HG03108 (cell line): ENCODE results near the gene SHQ1.

Experiments
- ATAC-seq: cut with Tn5 transposase; IDR thresholded peaks from one replicate; pipeline ENCODE4 v1.9.1; 2021; ENCODE audit warnings: moderate library complexity; ENCODE audit not compliant: unreplicated experiment

Gene SHQ1

GRCh38 chr3:72847751-72848702 lies at the start of gene SHQ1:
Gene SHQ1, minus strand, starts transcription at chr3:72848445. Its CDS starts 105 bp downstream, at chr3:72848340.
- ATAC-seq: peak; percentile 96

- no peak for ATAC-seq
Measured at GRCh38 chr3:72897758-72898007, 49.4 kb upstream of the SHQ1 start.

DNA sequence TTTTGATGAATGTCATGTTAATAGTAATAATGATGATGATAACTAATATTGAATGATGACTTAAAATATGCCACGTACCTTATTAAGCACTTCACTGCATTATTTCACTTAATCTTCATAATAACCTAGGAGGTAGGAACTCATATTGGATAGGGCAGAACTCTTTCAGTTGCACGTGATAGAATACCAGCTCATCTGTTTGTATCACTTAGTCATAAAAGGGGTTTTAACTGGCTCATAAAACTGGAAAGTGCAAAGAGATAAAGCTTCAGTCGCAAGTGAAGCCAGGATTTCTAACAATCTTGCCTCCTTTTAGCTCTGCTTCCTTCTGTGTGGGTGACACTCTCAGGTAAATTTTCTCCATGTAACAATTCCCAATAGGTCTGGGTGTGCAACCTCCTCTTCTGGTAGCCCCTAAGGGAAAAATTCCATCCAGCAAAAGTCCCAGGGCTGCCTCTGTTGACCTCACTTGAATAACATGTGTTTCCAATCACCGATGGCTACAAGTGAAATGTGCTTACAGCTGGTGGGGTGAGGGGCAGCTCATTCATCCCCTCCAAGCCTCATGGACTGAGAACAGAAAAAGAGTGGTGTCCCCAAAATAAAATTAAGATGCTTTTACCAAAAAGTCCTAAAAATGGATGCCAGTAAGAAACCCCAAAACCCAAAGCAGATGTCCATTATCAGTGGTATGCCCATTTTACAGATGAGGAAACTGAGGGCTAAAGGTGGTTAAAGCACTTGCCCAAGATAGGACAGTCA lies 48.9 kb upstream of the SHQ1 start:
- ATAC-seq: no peak

- no peak for ATAC-seq
Measured at GRCh38 chr3:72894976-72895552, 46.8 kb upstream of the SHQ1 start.

DNA sequence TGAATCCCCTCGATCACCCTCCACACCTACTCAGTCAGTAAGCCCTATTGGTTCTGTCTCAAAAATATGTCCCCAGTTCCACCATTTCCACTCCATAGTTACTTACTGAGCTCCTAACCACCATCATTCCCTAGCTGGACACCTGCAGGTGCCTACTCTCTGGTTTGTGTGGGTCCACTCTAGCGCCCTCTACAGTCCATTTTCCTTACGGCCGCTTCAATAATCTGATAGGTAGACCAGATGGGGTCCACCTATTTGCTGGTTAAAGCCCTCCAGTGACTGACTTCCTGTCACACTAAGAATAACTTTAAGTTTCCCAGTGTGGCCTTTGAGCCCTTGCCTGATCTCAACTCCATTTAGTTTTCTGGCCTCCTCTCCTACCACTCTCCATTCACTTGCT lies 44.6 kb upstream of the SHQ1 start:
- ATAC-seq: no peak

DNA sequence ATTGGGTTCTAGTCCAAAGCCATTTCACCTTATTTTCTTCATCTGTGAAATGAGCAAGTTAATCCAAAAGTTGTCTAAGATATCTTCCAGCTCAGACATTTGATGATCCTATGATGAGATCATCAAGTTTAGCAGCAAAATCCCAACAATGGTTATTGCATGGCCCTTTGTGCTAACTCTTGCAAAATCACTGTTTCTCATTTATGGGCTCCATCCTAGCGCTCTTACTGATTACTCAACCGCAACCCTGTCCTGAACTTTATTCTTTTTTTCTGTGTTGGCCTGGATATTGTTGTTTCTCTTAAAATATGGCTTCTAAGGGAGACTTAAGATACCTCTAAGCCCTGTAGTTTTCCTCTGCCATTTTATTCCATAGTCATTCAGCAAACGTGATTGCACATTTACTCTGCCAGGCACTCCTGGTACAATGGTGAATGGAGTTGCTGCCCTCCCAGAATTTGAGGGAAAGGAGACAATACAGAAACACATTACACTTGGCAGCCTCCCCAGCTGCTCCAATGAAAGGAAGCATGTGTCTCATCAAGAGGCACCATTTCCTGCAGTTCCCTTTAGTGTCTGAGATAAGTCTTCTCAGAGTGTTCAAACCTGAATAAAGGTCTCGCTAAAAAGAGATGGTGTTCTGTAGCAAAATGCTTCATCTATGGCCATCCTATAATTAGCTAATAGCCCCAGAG lies 44.0 kb upstream of the SHQ1 start:
- no peak for ATAC-seq

DNA sequence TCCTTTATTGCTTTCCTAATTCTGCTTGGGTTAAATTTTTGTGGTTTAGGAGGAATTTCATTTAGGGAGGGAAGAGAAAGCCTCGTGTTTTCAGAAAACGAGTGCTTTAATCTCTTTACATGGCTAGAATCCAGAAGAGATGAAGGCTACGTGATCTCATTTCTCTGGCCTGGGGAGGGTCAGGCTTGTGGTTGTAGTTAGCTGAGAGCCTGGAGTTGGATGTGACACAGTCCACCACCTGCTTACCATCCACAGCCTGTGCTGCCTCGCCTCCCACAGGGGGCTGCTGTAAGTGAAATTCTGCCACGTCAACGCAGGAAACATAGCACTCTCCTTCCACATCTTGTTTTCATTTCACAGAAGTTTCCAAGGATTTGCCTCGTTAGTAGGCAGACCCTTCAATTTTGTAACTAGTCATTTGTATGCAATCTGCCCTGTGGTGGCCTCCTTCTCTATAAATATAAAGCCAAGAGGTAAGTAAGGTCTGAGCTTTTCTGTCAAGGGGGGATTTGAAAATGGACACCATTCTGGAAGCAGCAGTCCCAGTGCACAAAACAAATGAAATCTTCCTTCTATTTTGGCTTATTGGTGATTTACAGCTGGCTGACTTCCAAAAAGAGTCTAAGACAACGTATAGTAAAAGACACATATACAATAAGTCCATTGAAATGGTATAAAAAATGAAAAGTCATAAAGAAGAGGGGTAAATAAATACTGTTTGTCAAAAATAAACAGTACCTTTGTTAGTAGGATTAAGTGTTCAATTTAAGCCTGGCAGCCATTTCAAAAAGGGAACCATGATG lies 43.0 kb upstream of the SHQ1 start:
- no peak for ATAC-seq

- ATAC-seq: no peak
Measured at GRCh38 chr3:72890166-72890925, 42.1 kb upstream of the SHQ1 start.

GRCh38 chr3:72889310-72890165 lies 41.3 kb upstream of the SHQ1 start:
- no peak for ATAC-seq

DNA sequence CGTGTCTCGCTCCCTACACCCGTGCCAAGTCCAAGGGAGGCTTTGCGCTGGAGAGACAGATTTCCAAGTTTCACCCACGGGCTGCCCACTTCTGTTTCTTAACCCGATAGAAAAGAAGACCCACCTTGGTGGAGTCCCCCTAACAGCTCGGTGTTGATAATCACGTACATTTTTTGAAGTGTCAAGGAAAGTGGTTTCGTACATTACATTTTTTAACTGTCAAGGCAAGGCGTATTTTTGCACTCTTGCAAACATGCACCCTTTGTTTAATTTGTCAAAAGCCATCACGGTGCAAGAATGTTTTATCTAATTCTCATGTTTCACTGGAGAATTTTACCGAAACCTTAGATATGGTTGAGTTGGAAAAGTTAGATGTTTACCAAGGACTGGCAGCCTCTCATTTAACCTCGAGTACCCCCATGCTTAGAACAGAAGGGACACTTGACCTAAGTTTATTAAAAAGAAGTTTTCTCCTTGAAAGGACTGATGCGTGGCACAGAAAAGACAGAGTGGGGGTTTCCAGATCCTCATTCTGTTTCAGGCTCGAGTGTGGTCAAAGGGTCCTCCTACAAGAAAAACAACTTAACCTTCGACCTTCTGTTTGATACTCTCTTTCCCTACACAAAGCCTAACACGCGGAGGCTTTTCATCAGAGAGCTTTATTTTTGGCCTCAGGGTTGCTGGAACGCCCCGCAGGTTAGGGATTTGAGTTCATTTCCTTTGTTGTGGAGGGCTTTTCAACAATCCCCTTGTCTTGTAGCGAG lies 40.5 kb upstream of the SHQ1 start:
- ATAC-seq: no peak

DNA sequence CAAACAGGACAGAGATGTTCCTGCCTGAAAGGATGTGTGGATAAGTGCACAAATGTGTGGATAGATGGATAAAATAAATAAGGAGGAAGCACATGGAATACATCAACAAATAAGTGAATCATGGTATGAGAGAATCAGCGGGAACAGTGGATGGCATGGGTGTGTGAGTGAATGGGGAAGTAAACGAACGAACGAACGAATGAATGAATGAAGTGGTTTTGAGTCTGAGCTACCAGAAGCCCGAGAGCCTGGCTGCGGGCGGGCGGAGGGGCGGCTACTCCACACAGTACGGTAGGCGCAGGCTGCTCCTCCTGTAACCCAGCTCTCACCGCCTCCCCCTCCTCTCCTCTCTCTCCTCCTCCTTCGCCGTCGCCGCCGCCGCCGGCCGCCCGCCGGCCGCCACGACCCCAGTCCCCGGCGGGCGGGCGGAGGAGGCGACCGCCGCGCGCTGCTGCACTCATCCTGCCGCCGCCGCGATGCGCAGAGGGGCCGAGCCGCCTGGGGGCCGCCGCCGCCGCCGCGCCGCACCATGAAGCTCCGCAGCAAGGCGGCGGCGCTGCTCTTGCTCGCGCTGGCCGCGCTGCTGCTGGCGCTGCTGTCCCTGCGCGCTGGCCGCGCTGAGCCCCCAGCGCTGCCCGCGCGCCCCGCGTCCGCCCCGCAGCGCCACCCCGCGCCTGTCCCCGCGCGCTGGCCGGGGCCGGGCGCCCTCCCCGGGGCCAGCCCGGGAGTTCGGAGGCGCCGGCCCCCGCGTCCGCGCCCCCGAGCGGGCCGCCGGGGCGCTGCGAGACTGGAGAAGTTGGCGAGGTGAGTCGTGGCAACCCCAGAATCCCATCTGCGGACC lies 39.7 kb upstream of the SHQ1 start, which contains the start of gene GXYLT2:
GXYLT2 (plus strand) TSS at position 342 of the 841 bp plus-strand sequence; CDS start at position 530, 188 bp downstream.
- ATAC-seq: peak; percentile 49

DNA sequence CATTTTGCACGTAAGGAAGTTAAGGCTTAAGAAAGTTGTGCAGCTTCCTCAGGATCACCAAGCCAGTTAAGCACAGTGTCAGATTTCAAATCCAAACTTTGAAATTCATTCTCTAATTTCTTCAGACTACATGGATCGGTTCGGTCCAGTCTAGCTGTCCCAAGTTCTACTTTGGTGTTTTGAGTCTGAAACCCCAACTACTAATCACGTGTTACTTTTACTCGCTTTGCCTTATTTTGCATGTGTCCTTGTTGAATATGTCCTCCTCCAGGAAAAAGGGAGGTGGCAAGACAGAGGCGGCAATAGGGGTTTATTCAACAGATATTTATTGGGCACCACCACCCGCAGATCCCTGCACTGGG lies 39.1 kb upstream of the SHQ1 start:
- no peak for ATAC-seq

- ATAC-seq: no peak
Measured at GRCh38 chr3:72872183-72872582, 23.9 kb upstream of the SHQ1 start.

DNA sequence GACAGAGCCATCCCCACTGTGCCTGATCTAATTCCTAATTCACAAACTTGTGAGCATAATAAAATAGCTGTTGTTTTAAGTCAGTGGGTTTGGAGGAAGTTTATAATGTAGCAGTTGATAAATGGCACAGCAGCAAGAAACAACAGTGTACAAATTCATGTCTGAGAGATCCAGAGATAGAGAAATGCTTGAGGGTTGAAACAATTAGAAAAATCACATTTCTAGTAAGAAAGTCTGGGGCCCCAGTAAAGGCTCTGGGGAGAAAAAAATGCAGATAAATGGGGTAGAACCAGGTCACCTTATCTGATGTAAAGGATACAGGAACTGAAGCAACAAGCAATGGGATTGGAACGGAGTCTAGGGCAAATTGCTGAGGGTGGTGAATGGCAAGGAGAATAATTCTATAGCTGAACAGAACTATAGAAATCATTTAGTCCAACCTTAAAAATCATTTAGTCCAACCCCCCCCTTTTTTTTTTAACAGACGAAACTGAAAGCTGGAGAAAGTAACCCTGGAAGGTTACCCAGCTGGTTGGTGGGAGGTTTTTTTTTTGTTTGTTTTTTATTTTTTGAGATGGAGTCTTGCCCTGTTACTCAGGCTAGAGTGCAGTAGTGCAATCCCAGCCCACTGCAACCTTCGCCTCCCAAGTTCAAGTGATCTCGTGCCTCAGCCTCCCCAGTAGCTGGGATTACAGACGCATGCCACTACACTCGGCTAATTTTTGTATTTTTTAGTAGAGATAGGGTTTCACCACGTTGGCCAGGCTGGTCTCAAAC lies 14.3 kb upstream of the SHQ1 start:
- no peak for ATAC-seq

DNA sequence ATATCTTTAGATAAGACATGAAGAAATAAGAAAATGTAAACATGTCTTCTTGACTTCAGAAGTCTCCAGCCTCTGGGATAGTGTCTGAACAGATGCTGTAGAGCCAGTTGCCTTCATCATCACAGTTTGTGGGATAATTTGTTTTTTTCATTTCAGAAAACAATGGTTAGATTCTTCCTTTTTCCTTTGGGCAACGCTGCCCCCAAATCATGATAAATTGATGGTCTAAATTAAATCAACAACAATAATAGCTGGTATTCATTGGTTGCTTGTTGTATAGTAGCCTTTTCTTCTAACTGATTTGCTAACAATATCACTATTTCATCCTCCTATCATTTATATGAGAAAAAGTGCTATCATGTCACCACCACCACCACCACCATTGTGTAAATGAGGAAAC lies 12.6 kb upstream of the SHQ1 start:
- no peak for ATAC-seq

DNA sequence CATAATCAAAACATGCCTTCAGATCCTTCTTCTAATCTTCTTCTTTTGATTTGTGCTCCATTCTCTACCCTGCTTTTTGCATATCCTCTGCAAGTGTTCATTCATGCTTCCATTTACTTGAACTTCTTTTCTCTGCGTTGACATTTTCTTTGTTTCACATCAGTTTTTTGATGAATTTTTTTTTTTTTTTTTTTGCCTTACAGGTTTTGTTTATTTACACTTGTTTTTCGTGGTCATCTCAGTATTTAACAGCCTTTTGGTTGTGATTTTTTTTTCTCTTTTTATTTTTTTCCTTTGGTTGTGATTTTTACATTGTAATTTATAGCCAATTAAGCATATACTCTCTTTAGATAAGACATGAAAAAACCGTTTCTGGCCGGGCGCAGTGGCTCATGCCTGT lies 11.8 kb upstream of the SHQ1 start:
- no peak for ATAC-seq
